ENCODE results near the gene DRC7. TPM values are rescaled to one million over a fixed set of nuclear protein-coding genes. Genes with fewer than 3 reads are reported as not detected.

DRC7 gene
- polyA plus RNA-seq, 1 of the 3 experiments (the other 2 are of a cell fraction) = 0.58 TPM

- 53% methylated on average over 17 of the region's 20 CpGs for WGBS (ENCODE audit: low lambda C conversion rate)
- Histone ChIP-seq H3K79me2 (ENCODE audit: insufficient read depth) (peaks cover 23% of the 10 kb centered on the region; the same call in 1 of the 2 replicates), H3K4me2 (peak overlapping the region; percentile 98), H3K9ac (peak overlapping the region; percentile 95), H3K27ac (ENCODE audit: low read depth in 2 of 2, low read length in 1 of 2) (peak overlapping the region; percentile 72 to 85), H3K9me2 (no peaks in the 10 kb centered on the region), H4K20me1 (ENCODE audit: insufficient read depth) (no peaks in the 10 kb centered on the region), H3K9me3 (no peaks in the 10 kb centered on the region), H2AFZ (ENCODE audit: low read depth) (peak overlapping the region; percentile 81; the same call in 1 of the 2 replicates), H3K4me1 (ENCODE audit: control insufficient read depth in 1 of 2, insufficient read depth in 2 of 2, low read depth in 1 of 2, low read length in 1 of 2) (peaks cover 9 to 15% of the 10 kb centered on the region in 2 experiments; a peak in 2 of 4 replicates), H3K4me3 (ENCODE audit: low read depth in 2 of 2, low read length in 1 of 2) (peak overlapping the region; percentile 61 to 77), H3K36me3 (replicated peaks in 1 of 2; ENCODE audit: control insufficient read depth in 1 of 2, insufficient read depth in 2 of 2, low read length in 1 of 2) (peaks cover 0 to 7% of the 10 kb centered on the region in 2 experiments), H3F3A (replicated peaks; ENCODE audit: insufficient read depth) (peaks cover 5% of the 10 kb centered on the region), H3K27me3 (ENCODE audit: insufficient read depth) (no peaks in the 10 kb centered on the region)
- no peak for TF ChIP-seq RXRA (IDR thresholded peaks at IDR 0.05; ENCODE audit: borderline replicate concordance, low read depth)
- TF ChIP-seq NRF1 (IDR thresholded peaks at IDR 0.05; ENCODE audit: low read depth, low read length) = no peak
- no peak for TF ChIP-seq MEF2A (IDR thresholded peaks at IDR 0.05; ENCODE audit: borderline replicate concordance, low read depth)
- TF ChIP-seq IRF3 (IDR thresholded peaks at IDR 0.05; ENCODE audit: low read depth, low read length) = no peak
- no peak for TF ChIP-seq POLR2AphosphoS5 (IDR thresholded peaks at IDR 0.05; ENCODE audit: low read depth, low read length)
- no peak for TF ChIP-seq NFIC (IDR thresholded peaks at IDR 0.05; ENCODE audit: borderline replicate concordance)
- no peak for TF ChIP-seq RFX5 (IDR thresholded peaks at IDR 0.05; ENCODE audit: low read length)
- TF ChIP-seq TAF1 (IDR thresholded peaks at IDR 0.05; ENCODE audit: borderline replicate concordance, low read depth, low read length) = no peak
- TF ChIP-seq SIN3A (IDR thresholded peaks at IDR 0.05; ENCODE audit: borderline replicate concordance, low read depth, low read length) = no peak
- TF ChIP-seq PBX3 (IDR thresholded peaks at IDR 0.05) = no peak
- no peak for TF ChIP-seq CTCF (IDR thresholded peaks at IDR 0.05)
- TF ChIP-seq REST (IDR thresholded peaks at IDR 0.05; ENCODE audit: low read depth, low read length) = no peak
- TF ChIP-seq RCOR1 (IDR thresholded peaks at IDR 0.05; ENCODE audit: low read length) = no peak
- TF ChIP-seq TEAD4 (IDR thresholded peaks at IDR 0.05; ENCODE audit: borderline replicate concordance, insufficient read depth) = no peak
- no peak for TF ChIP-seq EZH2phosphoT487 (IDR thresholded peaks at IDR 0.05; ENCODE audit: borderline replicate concordance, low read depth)
- no peak for TF ChIP-seq FOSL2 (IDR thresholded peaks at IDR 0.05; ENCODE audit: borderline replicate concordance, low read depth)
- ChIA-PET CTCF (interaction anchor here (0.9 to 4.0 kb wide), 6 partner anchors 23 to 159 kb away, joined by 3 to 15 read pairs (median 3); no protein-coding TSS in a partner anchor), POLR2A (interaction anchor here (0.7 kb wide), 1 partner anchor 20 kb away, joined by 3 read pairs; no protein-coding TSS in a partner anchor)
- no peak for DNase-seq
Measured at GRCh38 chr16:57734308-57734924, 39.8 kb downstream of the DRC7 start.
